Measurements from ENCODE around the gene TIMP4. TPM values are rescaled to one million over a fixed set of nuclear protein-coding genes. Genes with fewer than 3 reads are reported as not detected.

The TIMP4 gene
- total RNA-seq, 2 donors from 2014 or later = 2.0 to 3.1 TPM

GRCh38 chr3:12141350-12141749, 17.4 kb downstream of the TIMP4 start:
- DNase-seq = no peak
- intact Hi-C loops (cut with DNase I) = no loop called here
- Histone ChIP-seq H3K9ac (ENCODE audit: low read depth in 2 of 2, low read length in 2 of 2) (no peak overlapping the region), H3K4me1 (no peaks in the 10 kb centered on the region), H3K27me3 (no peaks in the 10 kb centered on the region), H3K4me3 (no peak overlapping the region), H3K36me3 (no peaks in the 10 kb centered on the region), H3K9me3 (no peaks in the 10 kb centered on the region), H3K27ac (no peak overlapping the region)
- TF ChIP-seq, protein P1, sequence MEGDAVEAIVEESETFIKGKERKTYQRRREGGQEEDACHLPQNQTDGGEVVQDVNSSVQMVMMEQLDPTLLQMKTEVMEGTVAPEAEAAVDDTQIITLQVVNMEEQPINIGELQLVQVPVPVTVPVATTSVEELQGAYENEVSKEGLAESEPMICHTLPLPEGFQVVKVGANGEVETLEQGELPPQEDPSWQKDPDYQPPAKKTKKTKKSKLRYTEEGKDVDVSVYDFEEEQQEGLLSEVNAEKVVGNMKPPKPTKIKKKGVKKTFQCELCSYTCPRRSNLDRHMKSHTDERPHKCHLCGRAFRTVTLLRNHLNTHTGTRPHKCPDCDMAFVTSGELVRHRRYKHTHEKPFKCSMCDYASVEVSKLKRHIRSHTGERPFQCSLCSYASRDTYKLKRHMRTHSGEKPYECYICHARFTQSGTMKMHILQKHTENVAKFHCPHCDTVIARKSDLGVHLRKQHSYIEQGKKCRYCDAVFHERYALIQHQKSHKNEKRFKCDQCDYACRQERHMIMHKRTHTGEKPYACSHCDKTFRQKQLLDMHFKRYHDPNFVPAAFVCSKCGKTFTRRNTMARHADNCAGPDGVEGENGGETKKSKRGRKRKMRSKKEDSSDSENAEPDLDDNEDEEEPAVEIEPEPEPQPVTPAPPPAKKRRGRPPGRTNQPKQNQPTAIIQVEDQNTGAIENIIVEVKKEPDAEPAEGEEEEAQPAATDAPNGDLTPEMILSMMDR (IDR thresholded peaks at IDR 0.05) = no peak

GRCh38 chr3:12139111-12139511, 19.6 kb downstream of the TIMP4 start:
- TF ChIP-seq, protein P1 (IDR thresholded peaks at IDR 0.05) = peak; percentile 22
- H3K27me3 ChIP-seq = no peaks in the 10 kb centered on the region
- no peaks in the 10 kb centered on the region for H3K36me3 ChIP-seq
- no peak overlapping the region for H3K4me3 ChIP-seq
- no peak for DNase-seq
- intact Hi-C loops (cut with DNase I) = loop anchor here (2.0 to 5.0 kb wide), 2 partner anchors 36 to 343 kb away; partner anchors contain the start of gene TSEN2
- H3K27ac ChIP-seq = no peak overlapping the region
- H3K9me3 ChIP-seq = no peaks in the 10 kb centered on the region
- no peak overlapping the region for H3K9ac ChIP-seq (ENCODE audit: low read depth in 2 of 2, low read length in 2 of 2)
- no peaks in the 10 kb centered on the region for H3K4me1 ChIP-seq

DNA sequence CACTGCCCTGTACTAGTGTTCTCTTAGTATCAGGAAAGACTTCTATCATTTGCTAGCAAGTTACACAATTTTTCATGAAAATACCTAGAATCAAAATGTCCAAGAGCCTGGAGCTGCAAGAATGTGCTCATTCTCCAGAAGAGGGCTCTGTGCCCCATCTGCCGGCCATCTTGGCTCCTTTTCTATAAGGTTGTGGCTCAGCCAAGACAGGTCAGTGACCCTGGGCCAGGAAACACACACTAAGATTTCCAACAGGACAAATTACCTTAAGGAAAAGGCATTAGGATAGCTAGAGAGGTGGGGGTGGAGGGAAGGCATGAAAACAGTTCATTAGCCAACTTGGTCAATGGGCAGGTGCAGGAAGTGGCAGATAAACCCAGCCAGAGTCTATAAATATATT, 20.7 kb downstream of the TIMP4 start:
- Histone ChIP-seq H3K36me3 (no peaks in the 10 kb centered on the region), H3K9ac (ENCODE audit: low read depth in 2 of 2, low read length in 2 of 2) (no peak overlapping the region), H3K27me3 (no peaks in the 10 kb centered on the region), H3K4me3 (no peak overlapping the region), H3K27ac (no peak overlapping the region), H3K4me1 (no peaks in the 10 kb centered on the region), H3K9me3 (no peaks in the 10 kb centered on the region)
- intact Hi-C loops (cut with DNase I) = loop anchor here (2.0 to 5.0 kb wide), 2 partner anchors 37 to 344 kb away; partner anchors contain the start of gene TSEN2
- TF ChIP-seq, protein P1 (IDR thresholded peaks at IDR 0.05) = no peak
- DNase-seq = peak; percentile 54

DNA sequence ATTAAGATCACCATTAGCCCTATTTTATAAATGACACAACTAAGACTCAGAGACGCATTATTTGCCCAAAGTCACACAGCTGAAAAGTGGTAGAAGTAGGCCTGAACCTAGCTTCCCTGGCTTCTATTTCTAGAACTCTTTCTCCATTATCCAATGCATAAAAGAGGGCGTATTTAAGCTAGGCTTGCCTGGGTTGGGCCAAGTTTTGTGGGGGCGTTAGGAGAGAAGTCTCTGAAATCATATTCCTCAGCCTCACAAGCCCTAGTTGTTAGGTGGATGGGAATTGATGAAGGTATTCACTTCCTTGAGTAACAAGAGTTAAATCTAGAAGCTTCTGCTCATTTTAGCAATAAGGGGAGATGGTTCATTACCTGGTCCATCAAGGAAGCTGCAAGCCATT, 22.3 kb downstream of the TIMP4 start:
- Histone ChIP-seq H3K4me1 (no peaks in the 10 kb centered on the region), H3K27ac (no peak overlapping the region), H3K9ac (ENCODE audit: low read depth in 2 of 2, low read length in 2 of 2) (no peak overlapping the region), H3K4me3 (no peak overlapping the region), H3K27me3 (no peaks in the 10 kb centered on the region), H3K36me3 (no peaks in the 10 kb centered on the region), H3K9me3 (no peaks in the 10 kb centered on the region)
- intact Hi-C loops (cut with DNase I) = loop anchor here (5.0 kb wide), 1 partner anchor 346 kb away; the partner anchor contains the start of gene TSEN2
- no peak for DNase-seq
- TF ChIP-seq, protein P1 (IDR thresholded peaks at IDR 0.05) = no peak

- H3K27ac ChIP-seq = no peak overlapping the region
- H3K9ac ChIP-seq (ENCODE audit: low read depth in 2 of 2, low read length in 2 of 2) = no peak overlapping the region
- DNase-seq = peak; percentile 81
- no peaks in the 10 kb centered on the region for H3K9me3 ChIP-seq
- intact Hi-C loops (cut with DNase I) = loop anchor here (5.0 kb wide), 1 partner anchor 347 kb away; the partner anchor contains the start of gene TSEN2
- TF ChIP-seq, protein P1 (IDR thresholded peaks at IDR 0.05) = peak; percentile 85
- no peaks in the 10 kb centered on the region for H3K27me3 ChIP-seq
- H3K36me3 ChIP-seq = no peaks in the 10 kb centered on the region
- no peaks in the 10 kb centered on the region for H3K4me1 ChIP-seq
- H3K4me3 ChIP-seq = no peak overlapping the region
These were observed 23.6 kb downstream of the TIMP4 start for GRCh38 chr3:12135029-12135657.
